GM21786 (cell line): ENCODE data around the gene GIMAP1.
A peak's percentile ranks its signal among the peaks of the same experiment; 100 is the strongest.
"Not testable (repeated sequence)": the region's sequence is repeated elsewhere in the genome, so short reads cannot be mapped to it uniquely, and the experiment has no call there.

Experiments
- ATAC-seq: cut with Tn5 transposase; IDR thresholded peaks from one replicate; pipeline ENCODE4 v1.9.1; 2021; ENCODE audit not compliant: unreplicated experiment

Gene GIMAP1

DNA sequence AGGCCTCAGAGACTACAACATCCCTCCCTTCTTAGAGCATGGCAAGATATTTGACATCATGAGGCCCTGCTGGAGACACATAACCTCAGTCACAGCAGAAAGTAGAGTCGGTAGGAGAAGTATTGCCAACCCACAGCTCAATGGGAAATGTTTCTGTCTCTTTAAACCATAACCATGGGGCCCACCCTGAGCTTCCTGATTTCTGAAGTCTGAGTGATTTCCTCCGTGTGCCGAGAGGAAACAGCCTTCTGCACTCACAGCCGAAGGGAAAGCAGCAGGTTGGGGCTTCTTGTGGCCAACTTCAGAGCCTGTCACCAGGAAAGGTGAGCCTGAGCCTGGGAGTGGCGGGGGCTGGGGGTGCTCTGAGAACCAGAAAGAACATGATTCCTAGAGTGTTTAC is at the start of gene GIMAP1:
Gene GIMAP1, plus strand, starts transcription at position 246 of the 400 bp plus-strand sequence. CDS start 2,435 bp downstream, outside the sequence.
- peak; percentile 60 for ATAC-seq

GRCh38 chr7:150668472-150668911 is 47.9 kb upstream of the GIMAP1 start:
- peak; percentile 83 for ATAC-seq

DNA sequence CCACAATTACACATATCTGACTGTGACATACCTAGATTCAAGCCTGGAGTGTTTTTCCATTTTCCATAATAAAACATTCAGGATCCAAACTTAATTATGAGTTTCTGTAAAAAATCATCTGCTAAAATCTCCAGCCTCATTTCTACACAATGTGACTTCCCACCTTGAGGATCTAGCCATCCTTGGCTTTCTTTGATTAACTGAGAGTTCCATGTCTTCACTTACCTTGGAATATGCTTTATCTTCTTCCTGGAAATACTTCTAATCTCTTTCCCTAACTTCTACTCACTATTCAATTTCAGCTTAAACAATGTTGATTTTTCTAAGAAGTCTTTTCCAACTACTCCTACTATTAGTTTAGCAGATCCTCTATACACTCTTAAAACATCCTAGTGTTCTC is 47.4 kb upstream of the GIMAP1 start:
- no peak for ATAC-seq

- ATAC-seq = not testable (repeated sequence)
Observed at GRCh38 chr7:150671798-150672585, 44.4 kb upstream of the GIMAP1 start.

DNA sequence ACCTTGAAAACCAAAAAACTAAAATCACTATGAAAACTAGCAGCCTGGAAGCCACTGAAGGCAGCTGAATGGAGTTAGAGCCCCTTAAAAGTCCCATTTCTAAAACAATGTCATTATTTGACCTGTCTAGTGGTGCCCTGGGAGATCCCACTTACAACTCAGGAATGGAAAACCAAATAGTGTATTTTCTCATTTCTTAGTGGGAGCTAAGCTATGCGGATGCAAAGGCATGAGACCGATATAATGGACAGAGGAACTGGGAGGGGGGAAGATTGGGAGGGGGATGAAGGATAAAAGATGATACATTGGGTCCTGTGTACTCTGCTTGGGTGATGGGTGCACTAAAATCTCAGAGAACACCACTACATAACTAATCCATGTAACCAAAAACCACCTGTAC is 40.7 kb upstream of the GIMAP1 start:
- no peak for ATAC-seq

GRCh38 chr7:150676276-150676675 is 40.1 kb upstream of the GIMAP1 start:
- ATAC-seq = not testable (repeated sequence)

- not testable (repeated sequence) for ATAC-seq
Observed at GRCh38 chr7:150676854-150677253, 39.6 kb upstream of the GIMAP1 start.

DNA sequence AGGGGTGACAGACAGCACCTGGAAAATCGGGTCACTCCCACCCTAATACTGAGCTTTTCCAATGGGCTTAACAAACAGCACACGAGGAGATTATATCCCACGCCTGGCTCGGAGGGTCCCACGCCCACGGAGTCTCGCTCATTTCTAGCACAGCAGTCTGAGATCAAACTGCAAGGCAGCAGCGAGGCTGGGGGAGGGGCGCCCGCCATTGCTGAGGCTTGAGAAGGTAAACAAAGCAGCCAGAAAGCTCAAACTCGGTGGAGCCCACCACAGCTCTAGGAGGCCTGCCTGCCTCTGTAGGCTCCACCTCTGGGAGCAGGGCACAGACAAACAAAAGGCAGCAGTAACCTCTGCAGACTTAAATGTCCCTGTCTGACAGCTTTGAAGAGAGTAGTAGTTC is 37.8 kb upstream of the GIMAP1 start:
- not testable (repeated sequence) for ATAC-seq

GRCh38 chr7:150680364-150680763 is 36.0 kb upstream of the GIMAP1 start:
- not testable (repeated sequence) for ATAC-seq

GRCh38 chr7:150685219-150686029 is 31.0 kb upstream of the GIMAP1 start, which contains the start of gene GIMAP2:
TSS of gene GIMAP2 (plus strand) at chr7:150685706. CDS start at chr7:150687060, 1,354 bp downstream.
- peak; percentile 91 for ATAC-seq

DNA sequence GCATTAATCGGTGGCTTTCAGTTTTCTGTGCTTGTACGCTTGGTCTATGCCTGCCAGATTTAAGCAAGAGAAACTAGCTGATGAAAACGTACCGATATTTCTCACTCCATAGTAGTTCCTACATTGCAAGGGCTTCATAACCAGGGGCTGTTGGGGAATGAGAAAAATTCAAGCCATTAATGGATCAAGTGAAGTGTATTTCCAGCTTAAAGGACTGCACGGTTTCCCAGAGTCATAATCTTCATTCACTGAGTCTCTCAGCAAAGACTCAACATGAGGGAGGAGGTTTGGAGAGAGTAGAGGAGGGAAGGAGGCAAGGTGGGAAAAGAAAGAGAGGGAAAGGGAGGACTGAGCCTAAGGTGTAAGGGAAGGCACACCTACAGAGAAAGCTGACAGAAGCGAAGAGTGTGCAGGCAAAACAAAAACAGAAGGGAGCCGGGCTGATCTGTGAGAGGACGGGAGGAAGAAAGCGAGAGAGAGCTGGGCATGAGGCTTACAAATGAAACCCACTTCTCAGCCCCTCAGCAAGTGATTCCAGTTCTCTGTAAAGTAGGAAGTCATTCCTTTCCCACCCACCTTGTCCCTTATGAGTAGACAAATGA is 30.3 kb upstream of the GIMAP1 start:
- ATAC-seq = peak; percentile 34

- no peak for ATAC-seq
Observed at GRCh38 chr7:150688630-150689029, 27.8 kb upstream of the GIMAP1 start.

- ATAC-seq = no peak
Observed at GRCh38 chr7:150695654-150696053, 20.8 kb upstream of the GIMAP1 start.

GRCh38 chr7:150703209-150703608 is 13.2 kb upstream of the GIMAP1 start:
- ATAC-seq = no peak

DNA sequence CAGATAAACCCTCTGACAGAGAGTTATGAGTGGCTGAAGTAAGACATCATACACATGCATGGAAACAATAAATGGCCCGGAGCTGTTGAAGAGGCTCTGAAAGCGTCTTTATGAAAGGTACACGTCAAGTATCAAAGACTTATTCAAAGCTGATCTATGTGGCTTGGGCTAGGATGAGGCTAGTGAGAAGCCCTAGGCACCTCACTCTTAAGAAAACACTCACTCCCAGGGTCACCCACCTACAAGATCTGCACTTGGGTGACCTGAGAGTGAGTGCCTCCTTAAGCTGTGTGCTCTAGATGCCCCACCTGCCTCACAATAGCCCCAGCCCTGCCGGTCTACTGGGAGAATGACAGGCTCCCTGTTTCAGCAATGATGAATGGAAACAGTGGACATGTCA is 1.1 kb upstream of the GIMAP1 start:
- no peak for ATAC-seq

DNA sequence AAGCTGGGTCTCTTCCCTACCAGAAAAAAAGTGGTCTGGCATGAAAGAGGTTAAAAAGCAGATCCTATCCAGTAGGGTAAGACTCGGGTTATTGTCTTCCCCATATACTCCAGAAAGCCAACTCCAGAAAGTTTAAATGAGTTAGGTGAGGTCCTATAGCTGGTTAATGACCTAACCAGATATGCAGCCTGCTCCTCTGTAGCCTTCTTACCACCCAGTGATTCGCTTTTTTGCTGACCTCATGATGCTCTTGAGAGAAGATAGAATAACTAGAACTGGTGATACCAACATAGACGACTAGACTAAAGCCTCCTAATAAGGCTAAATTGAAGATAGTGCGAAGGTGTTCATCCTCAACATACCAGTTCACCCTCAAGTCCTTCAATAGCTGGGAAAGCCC is 675 bp upstream of the GIMAP1 start:
- ATAC-seq = no peak

DNA sequence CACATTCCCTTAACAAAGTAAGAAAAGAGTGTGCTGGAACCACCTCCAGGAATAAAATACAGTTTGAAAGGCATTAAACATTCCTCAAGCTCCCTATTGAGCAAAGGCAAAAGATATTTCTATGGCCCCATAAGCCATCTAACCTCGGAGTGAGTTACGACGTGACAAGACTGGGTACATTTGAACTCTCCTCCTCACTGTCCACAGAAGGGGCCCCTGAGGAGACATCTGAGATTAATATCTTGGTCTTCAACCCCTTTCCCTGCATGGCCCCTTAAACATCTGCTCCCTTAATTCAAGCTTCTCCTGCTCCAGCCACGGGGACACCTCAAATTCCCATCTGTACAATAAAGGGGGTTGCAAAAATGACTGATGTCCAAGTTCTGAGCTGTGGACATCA is 526 bp downstream of the GIMAP1 start:
- no peak for ATAC-seq

DNA sequence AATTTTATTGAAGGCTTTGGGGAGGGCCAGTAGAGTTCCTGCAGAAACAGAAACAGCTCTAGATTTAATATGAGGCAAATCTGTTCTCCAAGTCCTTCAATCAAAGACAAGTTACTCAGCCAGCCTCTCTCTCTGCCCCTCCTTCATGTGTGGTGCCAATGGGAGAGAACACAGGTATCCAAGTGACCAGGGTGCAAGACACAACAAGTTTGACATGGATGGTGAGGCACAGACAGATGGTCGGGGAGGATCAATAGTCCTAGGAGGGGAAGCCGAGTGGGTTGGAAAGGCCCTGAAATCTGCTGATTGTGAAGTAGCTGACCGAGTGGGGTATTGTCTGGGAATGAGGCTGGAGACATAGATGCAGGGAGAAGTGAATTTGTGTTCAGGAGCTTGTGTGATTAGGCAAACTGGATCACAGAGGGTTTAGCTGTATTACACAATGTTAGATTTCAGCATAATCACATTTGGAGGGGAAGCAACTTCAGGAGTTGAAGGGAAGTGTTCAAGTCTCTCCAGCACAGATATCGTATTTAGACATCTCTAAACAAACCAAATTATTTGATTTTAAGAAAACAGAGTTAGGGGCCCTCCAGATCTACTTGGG is 1.5 kb downstream of the GIMAP1 start:
- ATAC-seq = no peak

GRCh38 chr7:150719436-150719835 is 3.0 kb downstream of the GIMAP1 start:
- ATAC-seq = no peak

DNA sequence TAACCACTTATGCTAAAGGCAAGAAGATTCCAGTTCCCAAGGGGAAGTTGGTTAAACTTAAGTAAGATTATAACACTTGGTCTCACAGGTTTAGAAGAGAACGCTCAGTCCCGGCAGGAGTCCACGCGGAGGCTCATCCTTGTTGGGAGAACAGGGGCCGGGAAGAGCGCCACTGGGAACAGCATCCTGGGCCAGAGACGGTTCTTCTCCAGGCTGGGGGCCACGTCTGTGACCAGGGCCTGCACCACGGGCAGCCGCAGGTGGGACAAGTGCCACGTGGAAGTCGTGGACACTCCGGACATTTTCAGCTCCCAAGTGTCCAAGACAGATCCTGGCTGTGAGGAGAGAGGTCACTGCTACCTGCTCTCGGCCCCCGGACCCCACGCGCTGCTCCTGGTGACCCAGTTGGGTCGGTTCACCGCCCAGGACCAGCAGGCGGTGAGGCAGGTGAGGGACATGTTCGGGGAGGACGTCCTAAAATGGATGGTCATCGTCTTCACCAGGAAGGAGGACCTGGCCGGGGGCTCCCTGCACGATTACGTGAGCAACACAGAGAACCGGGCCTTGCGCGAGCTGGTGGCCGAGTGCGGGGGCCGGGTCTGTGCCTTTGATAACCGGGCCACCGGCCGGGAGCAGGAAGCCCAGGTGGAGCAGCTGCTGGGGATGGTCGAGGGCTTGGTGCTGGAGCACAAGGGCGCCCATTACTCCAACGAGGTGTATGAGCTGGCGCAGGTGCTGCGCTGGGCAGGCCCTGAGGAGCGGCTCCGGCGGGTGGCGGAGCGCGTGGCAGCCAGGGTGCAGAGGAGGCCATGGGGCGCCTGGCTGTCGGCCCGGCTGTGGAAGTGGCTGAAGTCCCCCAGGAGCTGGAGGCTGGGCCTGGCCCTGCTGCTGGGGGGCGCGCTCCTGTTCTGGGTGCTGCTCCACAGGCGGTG is 3.8 kb downstream of the GIMAP1 start:
- no peak for ATAC-seq
